HEK293T (cell line): ENCODE results near the gene CABP1.

Experiments used
- ARNT ChIP-seq: fragments of 450-650 bp; IDR thresholded peaks from 2 replicates; pipeline ENCODE4 v1.6.1; 2017; ENCODE audit warnings: mild to moderate bottlenecking
- ELF4 ChIP-seq: fragments of 450-650 bp; IDR thresholded peaks from 2 replicates; pipeline ENCODE4 v1.6.1; 2017; ENCODE audit warnings: antibody characterized with exemption
- HDGF ChIP-seq: fragments of 450-650 bp; IDR thresholded peaks from 2 replicates; pipeline ENCODE4 v1.6.1; 2017; ENCODE audit warnings: antibody characterized with exemption, borderline replicate concordance
- LEF1 ChIP-seq: fragments of 450-650 bp; IDR thresholded peaks from 2 replicates; pipeline ENCODE4 v1.6.1; 2017; ENCODE audit warnings: mild to moderate bottlenecking, borderline replicate concordance
- NFRKB ChIP-seq: fragments of 450-650 bp; IDR thresholded peaks from 2 replicates; pipeline ENCODE4 v1.6.1; 2016; ENCODE audit warnings: mild to moderate bottlenecking, moderate library complexity
- SP1 ChIP-seq: fragments of 450-650 bp; IDR thresholded peaks from 2 replicates; pipeline ENCODE4 v1.6.1; 2017
- TARDBP ChIP-seq: fragments of 450-650 bp; IDR thresholded peaks from 2 replicates; pipeline ENCODE4 v1.6.1; 2016
- TF ChIP-seq, protein P1 (sequence below): fragments of 450-650 bp; IDR thresholded peaks from 2 replicates; pipeline ENCODE4 v1.6.1; 2016

DNA sequence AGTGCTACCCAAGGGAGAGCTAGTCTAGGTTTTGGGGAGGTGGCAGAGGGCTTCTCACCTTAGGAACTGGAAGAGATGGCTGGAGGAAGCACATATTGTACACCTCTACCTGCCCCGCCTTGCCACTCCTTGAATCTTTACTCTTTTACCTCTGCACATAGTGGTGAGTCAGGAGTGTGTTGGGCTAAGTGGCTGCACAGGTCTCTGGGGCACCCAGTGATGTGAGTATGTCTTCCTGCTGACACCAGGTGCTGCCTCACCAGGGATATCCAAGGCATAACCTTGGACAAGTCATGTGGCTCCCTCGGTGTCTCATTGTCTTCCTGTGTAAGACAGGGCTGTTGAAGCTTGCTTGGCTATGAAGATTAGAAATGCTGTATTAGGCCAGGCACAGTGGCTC is 19.8 kb upstream of the CABP1 start:
- TF ChIP-seq LEF1: no peak
- TF ChIP-seq SP1: no peak
- no peak for TF ChIP-seq HDGF
- TF ChIP-seq TARDBP: no peak
- TF ChIP-seq ELF4: no peak
- TF ChIP-seq, protein P1, sequence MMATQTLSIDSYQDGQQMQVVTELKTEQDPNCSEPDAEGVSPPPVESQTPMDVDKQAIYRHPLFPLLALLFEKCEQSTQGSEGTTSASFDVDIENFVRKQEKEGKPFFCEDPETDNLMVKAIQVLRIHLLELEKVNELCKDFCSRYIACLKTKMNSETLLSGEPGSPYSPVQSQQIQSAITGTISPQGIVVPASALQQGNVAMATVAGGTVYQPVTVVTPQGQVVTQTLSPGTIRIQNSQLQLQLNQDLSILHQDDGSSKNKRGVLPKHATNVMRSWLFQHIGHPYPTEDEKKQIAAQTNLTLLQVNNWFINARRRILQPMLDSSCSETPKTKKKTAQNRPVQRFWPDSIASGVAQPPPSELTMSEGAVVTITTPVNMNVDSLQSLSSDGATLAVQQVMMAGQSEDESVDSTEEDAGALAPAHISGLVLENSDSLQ: no peak
- no peak for TF ChIP-seq NFRKB
- TF ChIP-seq ARNT: no peak
